HG02610 (cell line): ENCODE results near the gene EFHC1.

ENCODE experiments used
- ATAC-seq: cut with Tn5 transposase; IDR thresholded peaks from one replicate; pipeline ENCODE4 v1.9.1; 2021; ENCODE audit warnings: mild to moderate bottlenecking, moderate library complexity; ENCODE audit not compliant: unreplicated experiment

The EFHC1 gene

GRCh38 chr6:52500238-52501129, 80.3 kb downstream of the EFHC1 start:
- ATAC-seq, result no peak

- ATAC-seq, result no peak
Measured at GRCh38 chr6:52502306-52503029, 82.3 kb downstream of the EFHC1 start.

- no peak for ATAC-seq
Measured at GRCh38 chr6:52503323-52503747, 83.2 kb downstream of the EFHC1 start.

- no peak for ATAC-seq
Measured at GRCh38 chr6:52503851-52504781, 84.0 kb downstream of the EFHC1 start.

- no peak for ATAC-seq
Measured at GRCh38 chr6:52504782-52505136, 84.6 kb downstream of the EFHC1 start.

- ATAC-seq, result no peak
Measured at GRCh38 chr6:52505726-52506409, 85.7 kb downstream of the EFHC1 start.

- ATAC-seq, result no peak
Measured at GRCh38 chr6:52506476-52506875, 86.3 kb downstream of the EFHC1 start.

GRCh38 chr6:52507557-52508260, 87.6 kb downstream of the EFHC1 start:
- no peak for ATAC-seq

GRCh38 chr6:52508261-52508739, 88.2 kb downstream of the EFHC1 start:
- no peak for ATAC-seq

- peak; percentile 23 for ATAC-seq
Measured at GRCh38 chr6:52509281-52510212, 89.4 kb downstream of the EFHC1 start.

- peak; percentile 43 for ATAC-seq
Measured at GRCh38 chr6:52510213-52510562, 90.0 kb downstream of the EFHC1 start.

GRCh38 chr6:52511163-52511562, 91.0 kb downstream of the EFHC1 start:
- no peak for ATAC-seq

- no peak for ATAC-seq
Measured at GRCh38 chr6:52511572-52512151, 91.5 kb downstream of the EFHC1 start.

- no peak for ATAC-seq
Measured at GRCh38 chr6:52512199-52512598, 92.1 kb downstream of the EFHC1 start.

GRCh38 chr6:52513464-52513863, 93.3 kb downstream of the EFHC1 start:
- no peak for ATAC-seq

- no peak for ATAC-seq
Measured at GRCh38 chr6:52513896-52514295, 93.8 kb downstream of the EFHC1 start.

- no peak for ATAC-seq
Measured at GRCh38 chr6:52514514-52514913, 94.4 kb downstream of the EFHC1 start.

GRCh38 chr6:52515219-52515960, 95.2 kb downstream of the EFHC1 start:
- ATAC-seq, result no peak
